OCI-LY7 (cell line): ENCODE data around the gene FOXK1. TPM values are rescaled to one million over a fixed set of nuclear protein-coding genes. Genes with fewer than 3 reads are reported as not detected.

Source experiments
- BruUV-seq: library from RNA; stranded (reverse); fragments of 400-500 nt; replicated peaks from 2 replicates; lab custom pipeline; 2021; lab: Mats Ljungman, UMichigan
- CTCF ChIA-PET: fragments of 300-600 bp; sonication (Branson Sonifier 250); formaldehyde crosslinking; loops from one replicate; lab custom pipeline; 2022; ENCODE audit warnings: antibody characterized with exemption; ENCODE audit not compliant: unreplicated experiment; lab: Charles Lee
- POLR2A ChIA-PET: fragments of 300-600 bp; sonication (Branson Sonifier 250); formaldehyde crosslinking; loops from one replicate; lab custom pipeline; 2022; ENCODE audit warnings: antibody characterized with exemption; lab: Charles Lee
- DNase-seq: peaks from one replicate; pipeline ENCODE4 v3.0.0-alpha.2; 2015; ENCODE audit warnings: low spot score
- H2AFZ ChIP-seq: fragments of 200-600 bp; sonication (generic), shearing (Covaris generic); 2 replicates; pipeline ENCODE4 v1.6.1; 2014; ENCODE audit warnings: mild to moderate bottlenecking, antibody characterized with exemption, low read length, moderate library complexity
- H3K27ac ChIP-seq: fragments of 200-600 bp; sonication (generic); 2 replicates; pipeline ENCODE4 v1.5.1; 2014; ENCODE audit warnings: mixed run types, low read depth, mild to moderate bottlenecking, moderate library complexity, low read length, inconsistent platforms; ENCODE audit not compliant: poor library complexity, severe bottlenecking
- H3K36me3 ChIP-seq: fragments of 200-600 bp; sonication (generic); 2 replicates; pipeline ENCODE4 v1.6.1; 2014; ENCODE audit warnings: mild to moderate bottlenecking, antibody characterized with exemption, low read length, moderate library complexity, mixed read lengths; ENCODE audit not compliant: insufficient read depth
- H3K4me1 ChIP-seq: fragments of 200-600 bp; sonication (generic); 2 replicates; pipeline ENCODE4 v1.5.1; 2014; ENCODE audit warnings: mild to moderate bottlenecking, low read length; ENCODE audit not compliant: insufficient read depth, poor library complexity, severe bottlenecking
- H3K4me2 ChIP-seq: fragments of 200-600 bp; sonication (generic); 2 replicates; pipeline ENCODE4 v1.6.1; 2014; ENCODE audit warnings: mild to moderate bottlenecking, low read length
- H3K4me3 ChIP-seq: fragments of 200-600 bp; sonication (generic); 2 replicates; pipeline ENCODE4 v1.5.1; 2014; ENCODE audit warnings: mild to moderate bottlenecking, low read depth, low read length; ENCODE audit not compliant: poor library complexity, severe bottlenecking
- H3K79me2 ChIP-seq: fragments of 200-600 bp; sonication (generic); 2 replicates; pipeline ENCODE4 v1.6.1; 2016; ENCODE audit warnings: low read depth, mild to moderate bottlenecking, low read length, moderate library complexity, mixed read lengths; ENCODE audit not compliant: insufficient read depth
- H3K9me2 ChIP-seq: fragments of 200-600 bp; sonication (generic); 2 replicates; pipeline ENCODE4 v1.6.1; 2016; ENCODE audit warnings: mild to moderate bottlenecking, low read length, mixed read lengths; ENCODE audit not compliant: insufficient read depth
- H3K9me3 ChIP-seq: fragments of 200-600 bp; sonication (generic); 2 replicates; pipeline ENCODE4 v1.6.1; 2014; ENCODE audit warnings: mild to moderate bottlenecking, mixed run types, low read length, mixed read lengths
- H4K20me1 ChIP-seq: fragments of 200-600 bp; sonication (generic); 2 replicates; pipeline ENCODE4 v1.6.1; 2014; ENCODE audit warnings: mild to moderate bottlenecking, antibody characterized with exemption, low read length, moderate library complexity, mixed read lengths; ENCODE audit not compliant: insufficient read depth
- CTCF ChIP-seq: fragments of 200-600 bp; sonication (generic); conservative IDR thresholded peaks from 2 replicates; pipeline ENCODE4 v1.5.1; 2014; ENCODE audit warnings: mild to moderate bottlenecking, antibody characterized with exemption, low read length, moderate library complexity, mixed read lengths
- EZH2phosphoT487 ChIP-seq: fragments of 200-600 bp; sonication (generic); IDR thresholded peaks from 2 replicates; pipeline ENCODE4 v1.6.1; 2018; ENCODE audit warnings: low read depth, borderline replicate concordance, mild to moderate bottlenecking, mixed run types, antibody characterized with exemption, low read length, moderate library complexity, mixed read lengths
- intact Hi-C: fragments of 100-400 bp; cut with micrococcal nuclease; formaldehyde crosslinking; loops from one replicate; pipeline ENCODE4 v1.10.0; 2022; ENCODE audit not compliant: unreplicated experiment
- total RNA-seq, 2 experiments: library from RNA; depleted of rRNA in 1 of 2; stranded (reverse); fragments of >200 nt in 1 of 2; shearing (Covaris generic) in 1 of 2; gene quantifications; 2 replicates each; pipeline ENCODE4 v1.2.3, GENCODE V29; 2014 to 2022

Gene FOXK1
- total RNA-seq, 2 experiments from 2014 or later, result 17.3 to 34.5 TPM

GRCh38 chr7:4698707-4699275 is 16.7 kb downstream of the FOXK1 start:
- H3K4me1 ChIP-seq, result peaks cover 7% of the 10 kb centered on the region
- H3K9me3 ChIP-seq, result no peaks in the 10 kb centered on the region
- H3K27ac ChIP-seq, result no peak overlapping the region
- BruUV-seq, result no TSS peak
- intact Hi-C loops, result no loop called here
- TF ChIP-seq CTCF (no peak), EZH2phosphoT487 (no peak)
- no peak for DNase-seq
- ChIA-PET POLR2A (interaction anchor here (0.6 to 0.7 kb wide), 2 partner anchors 45 to 1428 kb away, joined by 3 read pairs; no protein-coding TSS in a partner anchor), CTCF (no interaction called here)
- no peak overlapping the region for H3K4me2 ChIP-seq
- H3K79me2 ChIP-seq, result peaks cover 70% of the 10 kb centered on the region
- H3K9me2 ChIP-seq, result no peaks in the 10 kb centered on the region
- no peak overlapping the region for H3K4me3 ChIP-seq
- no peak overlapping the region for H2AFZ ChIP-seq
- no peaks in the 10 kb centered on the region for H3K36me3 ChIP-seq
- no peaks in the 10 kb centered on the region; the same call in 1 of the 2 replicates for H4K20me1 ChIP-seq

GRCh38 chr7:4699841-4700240 is 17.7 kb downstream of the FOXK1 start:
- Histone ChIP-seq H4K20me1 (no peaks in the 10 kb centered on the region; the same call in 1 of the 2 replicates), H3K4me2 (no peak overlapping the region), H3K4me1 (peaks cover 7% of the 10 kb centered on the region), H2AFZ (no peak overlapping the region), H3K4me3 (no peak overlapping the region), H3K9me2 (no peaks in the 10 kb centered on the region), H3K9me3 (no peaks in the 10 kb centered on the region), H3K36me3 (no peaks in the 10 kb centered on the region), H3K79me2 (peaks cover 61% of the 10 kb centered on the region), H3K27ac (no peak overlapping the region)
- ChIA-PET POLR2A (interaction anchor here (0.7 kb wide), 1 partner anchor 1429 kb away, joined by 3 read pairs; no protein-coding TSS in a partner anchor), CTCF (no interaction called here)
- no peak for DNase-seq
- BruUV-seq, result no TSS peak
- TF ChIP-seq CTCF, result no peak
- no peak for TF ChIP-seq EZH2phosphoT487
- intact Hi-C loops, result no loop called here

GRCh38 chr7:4700577-4701235 is 18.6 kb downstream of the FOXK1 start:
- no peak for TF ChIP-seq EZH2phosphoT487
- TF ChIP-seq CTCF, result no peak
- no TSS peak for BruUV-seq
- Histone ChIP-seq H3K9me3 (no peaks in the 10 kb centered on the region), H2AFZ (no peak overlapping the region), H3K9me2 (no peaks in the 10 kb centered on the region), H3K4me3 (no peak overlapping the region), H4K20me1 (no peaks in the 10 kb centered on the region; the same call in 1 of the 2 replicates), H3K4me1 (peaks cover 7% of the 10 kb centered on the region), H3K36me3 (no peaks in the 10 kb centered on the region), H3K27ac (no peak overlapping the region), H3K79me2 (peaks cover 56% of the 10 kb centered on the region), H3K4me2 (no peak overlapping the region)
- POLR2A ChIA-PET, result interaction anchor here (0.6 kb wide), 2 partner anchors 12 to 38 kb away, joined by 3 read pairs; no protein-coding TSS in a partner anchor
- DNase-seq, result no peak
- intact Hi-C loops, result no loop called here
- CTCF ChIA-PET, result no interaction called here
